Measurements from ENCODE around the gene LLGL2.

LLGL2 gene

DNA sequence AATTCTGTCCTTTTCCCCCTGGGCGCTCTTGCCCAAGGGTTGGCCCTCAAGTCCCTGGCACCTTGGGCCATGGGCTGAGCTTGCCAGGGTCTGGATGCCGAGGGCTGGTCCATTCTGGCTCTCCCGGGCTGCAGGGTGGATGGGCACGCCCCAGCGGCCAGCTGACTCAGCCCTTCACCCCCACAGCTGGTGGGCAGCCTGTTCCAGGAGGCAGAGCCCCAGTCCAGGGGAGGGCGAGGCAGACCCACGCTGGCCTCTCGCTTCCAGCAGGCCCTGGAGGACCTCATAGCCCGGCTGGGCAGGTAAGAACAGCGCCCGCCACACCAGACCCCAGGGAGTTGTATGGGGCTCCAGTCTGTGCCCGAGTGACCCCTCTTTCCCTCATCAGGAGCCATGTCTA is 77.1 kb downstream of the LLGL2 start:
- H3K36me3 ChIP-seq = peaks cover 41% of the 10 kb centered on the region
- TF ChIP-seq, protein P1, sequence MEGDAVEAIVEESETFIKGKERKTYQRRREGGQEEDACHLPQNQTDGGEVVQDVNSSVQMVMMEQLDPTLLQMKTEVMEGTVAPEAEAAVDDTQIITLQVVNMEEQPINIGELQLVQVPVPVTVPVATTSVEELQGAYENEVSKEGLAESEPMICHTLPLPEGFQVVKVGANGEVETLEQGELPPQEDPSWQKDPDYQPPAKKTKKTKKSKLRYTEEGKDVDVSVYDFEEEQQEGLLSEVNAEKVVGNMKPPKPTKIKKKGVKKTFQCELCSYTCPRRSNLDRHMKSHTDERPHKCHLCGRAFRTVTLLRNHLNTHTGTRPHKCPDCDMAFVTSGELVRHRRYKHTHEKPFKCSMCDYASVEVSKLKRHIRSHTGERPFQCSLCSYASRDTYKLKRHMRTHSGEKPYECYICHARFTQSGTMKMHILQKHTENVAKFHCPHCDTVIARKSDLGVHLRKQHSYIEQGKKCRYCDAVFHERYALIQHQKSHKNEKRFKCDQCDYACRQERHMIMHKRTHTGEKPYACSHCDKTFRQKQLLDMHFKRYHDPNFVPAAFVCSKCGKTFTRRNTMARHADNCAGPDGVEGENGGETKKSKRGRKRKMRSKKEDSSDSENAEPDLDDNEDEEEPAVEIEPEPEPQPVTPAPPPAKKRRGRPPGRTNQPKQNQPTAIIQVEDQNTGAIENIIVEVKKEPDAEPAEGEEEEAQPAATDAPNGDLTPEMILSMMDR (IDR thresholded peaks at IDR 0.05) = no peak
- no peaks in the 10 kb centered on the region for H3K27me3 ChIP-seq
- no peak overlapping the region for H3K27ac ChIP-seq
- no peaks in the 10 kb centered on the region for H3K9me3 ChIP-seq
- H3K4me1 ChIP-seq (ENCODE audit: control insufficient read depth in 1 of 2, insufficient read depth in 1 of 2, low read depth in 1 of 2, low read length in 1 of 2) = no peaks in the 10 kb centered on the region
- no peak overlapping the region for H3K4me3 ChIP-seq (ENCODE audit: low read depth in 1 of 2, low read length in 1 of 2)

DNA sequence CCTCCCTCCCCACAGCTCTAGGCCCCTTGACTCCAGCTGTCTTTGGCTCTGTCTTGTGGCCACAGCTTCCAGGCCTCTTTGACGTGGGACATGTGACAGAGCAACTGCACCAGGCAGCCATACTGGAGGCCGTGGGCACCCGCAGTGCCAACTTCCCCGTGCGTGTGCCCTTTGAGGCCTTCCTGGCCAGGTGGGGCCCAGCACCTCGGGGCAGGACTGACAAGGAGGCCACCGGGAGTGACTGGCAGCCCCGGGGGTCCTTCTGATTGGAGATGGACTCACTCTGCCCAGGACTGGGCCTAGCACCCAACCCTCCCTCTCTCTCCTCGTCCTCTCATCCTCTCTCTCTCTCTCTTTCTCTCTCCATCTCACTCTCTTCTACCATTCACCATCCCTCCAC is 77.6 kb downstream of the LLGL2 start:
- no peaks in the 10 kb centered on the region for H3K4me1 ChIP-seq (ENCODE audit: control insufficient read depth in 1 of 2, insufficient read depth in 1 of 2, low read depth in 1 of 2, low read length in 1 of 2)
- peaks cover 46% of the 10 kb centered on the region for H3K36me3 ChIP-seq
- no peak overlapping the region for H3K27ac ChIP-seq
- no peak overlapping the region for H3K4me3 ChIP-seq (ENCODE audit: low read depth in 1 of 2, low read length in 1 of 2)
- H3K9me3 ChIP-seq = no peaks in the 10 kb centered on the region
- H3K27me3 ChIP-seq = no peaks in the 10 kb centered on the region
- TF ChIP-seq, protein P1 (IDR thresholded peaks at IDR 0.05) = no peak

DNA sequence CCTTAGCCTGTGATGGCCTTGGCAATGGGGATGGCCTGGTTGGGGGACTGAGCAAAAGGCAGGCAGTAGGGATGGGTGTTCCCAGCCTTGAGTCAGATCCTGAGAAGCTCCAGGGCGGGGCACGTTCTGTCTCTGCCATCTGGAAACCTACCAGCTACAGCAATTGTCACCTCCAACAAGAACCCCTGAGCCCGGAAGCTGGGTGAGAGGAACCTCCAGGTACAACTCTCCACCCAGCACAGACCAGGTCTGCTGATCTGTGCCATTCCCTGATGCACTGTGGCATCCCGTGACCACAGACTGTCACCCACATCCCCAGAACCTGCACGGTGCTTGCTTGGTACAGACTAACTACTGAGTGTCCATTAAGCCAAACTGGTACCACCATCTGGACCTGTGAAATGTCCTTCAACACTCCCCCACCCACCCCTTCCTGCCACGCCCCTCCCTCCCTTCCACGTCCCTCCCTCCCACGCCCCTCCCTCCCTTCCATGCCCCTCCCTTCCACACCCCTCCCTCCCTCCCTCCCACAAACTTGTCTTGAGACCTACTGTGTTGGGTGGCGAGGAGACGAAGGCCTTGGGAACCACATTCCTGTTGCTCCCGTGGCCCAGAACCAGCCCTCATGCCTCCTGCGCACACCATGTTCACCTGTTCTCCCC is 78.7 kb downstream of the LLGL2 start:
- no peaks in the 10 kb centered on the region for H3K9me3 ChIP-seq
- H3K36me3 ChIP-seq = peaks cover 46% of the 10 kb centered on the region
- no peak overlapping the region for H3K27ac ChIP-seq
- no peaks in the 10 kb centered on the region for H3K27me3 ChIP-seq
- TF ChIP-seq, protein P1 (IDR thresholded peaks at IDR 0.05) = no peak
- no peak overlapping the region for H3K4me3 ChIP-seq (ENCODE audit: low read depth in 1 of 2, low read length in 1 of 2)
- H3K4me1 ChIP-seq (ENCODE audit: control insufficient read depth in 1 of 2, insufficient read depth in 1 of 2, low read depth in 1 of 2, low read length in 1 of 2) = no peaks in the 10 kb centered on the region

GRCh38 chr17:75605790-75606189 is 80.3 kb downstream of the LLGL2 start:
- Histone ChIP-seq H3K27ac (no peak overlapping the region), H3K9me3 (no peaks in the 10 kb centered on the region), H3K4me1 (ENCODE audit: control insufficient read depth in 1 of 2, insufficient read depth in 1 of 2, low read depth in 1 of 2, low read length in 1 of 2) (no peaks in the 10 kb centered on the region), H3K27me3 (no peaks in the 10 kb centered on the region), H3K4me3 (ENCODE audit: low read depth in 1 of 2, low read length in 1 of 2) (no peak overlapping the region), H3K36me3 (peaks cover 59% of the 10 kb centered on the region)
- TF ChIP-seq, protein P1 (IDR thresholded peaks at IDR 0.05) = no peak

DNA sequence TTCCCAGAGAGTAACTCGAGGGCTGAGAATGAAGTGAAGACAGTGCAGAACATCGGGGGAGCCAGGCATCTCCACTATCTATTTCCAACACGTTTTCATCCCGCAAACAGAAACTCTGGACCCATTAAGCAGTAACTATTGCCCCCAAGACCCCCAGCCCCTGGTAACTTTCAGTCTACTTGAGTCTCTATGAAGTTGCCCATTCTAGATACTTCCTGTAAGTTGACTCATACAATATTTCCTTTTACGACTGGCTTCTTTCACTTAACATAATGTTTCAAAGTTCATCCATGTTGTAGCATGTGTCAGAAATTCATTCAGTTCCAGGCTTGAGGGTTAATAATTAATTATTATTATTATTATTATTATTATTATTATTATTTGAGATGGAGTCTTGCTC is 81.6 kb downstream of the LLGL2 start:
- Histone ChIP-seq H3K36me3 (peaks cover 64% of the 10 kb centered on the region), H3K9me3 (no peaks in the 10 kb centered on the region), H3K27me3 (no peaks in the 10 kb centered on the region), H3K4me3 (ENCODE audit: low read depth in 1 of 2, low read length in 1 of 2) (no peak overlapping the region), H3K27ac (no peak overlapping the region), H3K4me1 (ENCODE audit: control insufficient read depth in 1 of 2, insufficient read depth in 1 of 2, low read depth in 1 of 2, low read length in 1 of 2) (no peaks in the 10 kb centered on the region)
- TF ChIP-seq, protein P1 (IDR thresholded peaks at IDR 0.05) = no peak
